H1 (cell line): ENCODE results near the gene ARHGAP24. TPM values are rescaled to one million over a fixed set of nuclear protein-coding genes. Genes with fewer than 3 reads are reported as not detected.
A peak's percentile ranks its signal among the peaks of the same experiment; 100 is the strongest.

Source experiments
- CTCF ChIA-PET: fragments of 300-600 bp; sonication (Branson Sonifier 250); formaldehyde crosslinking; loops from one replicate; lab custom pipeline; 2021; ENCODE audit not compliant: partially characterized antibody; lab: Charles Lee
- POLR2A ChIA-PET: fragments of 300-600 bp; sonication (Branson Sonifier 250); formaldehyde crosslinking; loops from one replicate; lab custom pipeline; 2021; ENCODE audit warnings: inconsistent platforms; ENCODE audit not compliant: partially characterized antibody; lab: Charles Lee
- DNase-seq, 2 experiments: peaks; one replicate each; pipeline versions ENCODE4 v3.0.0 to v3.0.0-alpha.2; 2010 to 2022; ENCODE audit warnings: low spot score in 2 of 2, low read depth in 1 of 2, mixed read lengths in 1 of 2
- FAIRE-seq: peaks from 2 replicates; lab custom pipeline; 2011; peaks lifted over from hg19 to GRCh38; lab: Jason Lieb, UNC
- H2AFZ ChIP-seq: 2 replicates; pipeline ENCODE4 v1.8.1; 2012; ENCODE audit warnings: low read length, inconsistent platforms
- H2AK5ac ChIP-seq: 2 replicates; pipeline ENCODE4 v1.6.1; 2013; ENCODE audit warnings: low read depth, low read length
- H2BK120ac ChIP-seq: replicated peaks from 2 replicates; pipeline ENCODE3; 2013; ENCODE audit warnings: low read depth, low read length, inconsistent platforms
- H2BK12ac ChIP-seq: 2 replicates; pipeline ENCODE4 v1.6.1; 2013; ENCODE audit warnings: low read depth, low read length
- H2BK15ac ChIP-seq: 2 replicates; pipeline ENCODE4 v1.6.1; 2013; ENCODE audit warnings: low read length
- H2BK20ac ChIP-seq: 2 replicates; pipeline ENCODE4 v1.6.1; 2013; ENCODE audit warnings: low read length
- H2BK5ac ChIP-seq: 2 replicates; pipeline ENCODE4 v1.6.1; 2013; ENCODE audit warnings: low read depth, low read length
- H3K14ac ChIP-seq: 2 replicates; pipeline ENCODE4 v1.6.1; 2013; ENCODE audit warnings: inconsistent platforms; ENCODE audit not compliant: insufficient read length
- H3K18ac ChIP-seq: 2 replicates; pipeline ENCODE4 v1.6.1; 2013; ENCODE audit warnings: low read length; ENCODE audit errors: extremely low read depth
- H3K23ac ChIP-seq: 2 replicates; pipeline ENCODE4 v1.6.1; 2013; ENCODE audit warnings: inconsistent platforms; ENCODE audit not compliant: insufficient read length
- H3K23me2 ChIP-seq: 2 replicates; pipeline ENCODE4 v1.6.1; 2013; ENCODE audit warnings: low read depth, low read length
- H3K27ac ChIP-seq: 2 replicates; pipeline ENCODE4 v1.6.1; 2011; ENCODE audit warnings: low read depth, low read length, inconsistent platforms
- H3K27me3 ChIP-seq, 4 experiments: replicated peaks in 1 of 4; 1 replicate in 1 of 4; 2 replicates in 3 of 4; pipeline versions ENCODE4 v1.6.1 to v1.8.1; 2011 to 2013; ENCODE audit warnings: low read length in 3 of 4, mild to moderate bottlenecking in 3 of 4, inconsistent platforms in 2 of 4, mixed read lengths in 2 of 4, moderate library complexity in 1 of 4; ENCODE audit not compliant: control insufficient read depth in 3 of 4, insufficient read depth in 3 of 4; ENCODE audit errors: extremely low read depth in 1 of 4
- H3K36me3 ChIP-seq, 4 experiments: 2 replicates each; pipeline versions ENCODE4 v1.6.1 to v1.8.1; 2011 to 2013; ENCODE audit warnings: mild to moderate bottlenecking in 4 of 4, low read length in 3 of 4, moderate library complexity in 2 of 4, control low read depth in 1 of 4, inconsistent platforms in 1 of 4; ENCODE audit not compliant: insufficient read depth in 4 of 4, control insufficient read depth in 2 of 4
- H3K4ac ChIP-seq: replicated peaks from 2 replicates; pipeline ENCODE3; 2013; ENCODE audit warnings: low read length, low read depth, mixed read lengths, inconsistent platforms; ENCODE audit not compliant: insufficient read length
- H3K4me1 ChIP-seq, 4 experiments: replicated peaks in 1 of 4; 1 replicate in 1 of 4; 2 replicates in 3 of 4; pipeline versions ENCODE4 v1.6.1 to v1.8.1; 2011 to 2013; ENCODE audit warnings: low read length in 3 of 4, inconsistent platforms in 2 of 4, mixed read lengths in 1 of 4; ENCODE audit not compliant: insufficient read depth in 4 of 4, control insufficient read depth in 3 of 4
- H3K4me2 ChIP-seq, 2 experiments: 2 replicates each; pipeline versions ENCODE4 v1.6.1 to v1.8.1; 2011 to 2013; ENCODE audit warnings: low read depth in 2 of 2, low read length in 2 of 2, control low read depth in 1 of 2, inconsistent platforms in 1 of 2, mild to moderate bottlenecking in 1 of 2; ENCODE audit not compliant: insufficient read depth in 1 of 2
- H3K4me3 ChIP-seq, 4 experiments: fragments of 200-600, 300-600 bp in 1 of 4; sonication (generic), shearing (Covaris generic), sonication (Bioruptor Twin) in 1 of 4; 2 replicates each; pipeline versions ENCODE4 v1.5.1 to v1.8.1; 2011 to 2016; ENCODE audit warnings: low read length in 4 of 4, low read depth in 3 of 4, control low read depth in 2 of 4, inconsistent platforms in 2 of 4, mild to moderate bottlenecking in 2 of 4, mixed read lengths in 1 of 4, moderate library complexity in 1 of 4; ENCODE audit not compliant: insufficient read depth in 2 of 4; ENCODE audit errors: extremely low read depth in 1 of 4
- H3K56ac ChIP-seq: replicated peaks from 2 replicates; pipeline ENCODE3; 2013; ENCODE audit warnings: low read depth, mild to moderate bottlenecking, mixed read lengths, low read length, inconsistent platforms; ENCODE audit not compliant: insufficient read length
- H3K79me1 ChIP-seq: 2 replicates; pipeline ENCODE4 v1.6.1; 2013; ENCODE audit warnings: low read depth, low read length, control low read depth
- H3K79me2 ChIP-seq, 2 experiments: 2 replicates each; pipeline versions ENCODE4 v1.6.1 to v1.8.1; 2012 to 2013; ENCODE audit warnings: low read length in 2 of 2, mild to moderate bottlenecking in 2 of 2, inconsistent platforms in 1 of 2; ENCODE audit not compliant: insufficient read depth in 2 of 2, control insufficient read depth in 1 of 2
- H3K9ac ChIP-seq, 4 experiments: replicated peaks in 1 of 4; 1 replicate in 1 of 4; 2 replicates in 3 of 4; pipeline versions ENCODE4 v1.6.1 to v1.8.1; 2011 to 2013; ENCODE audit warnings: low read depth in 3 of 4, low read length in 3 of 4, control low read depth in 2 of 4, mild to moderate bottlenecking in 2 of 4, moderate library complexity in 2 of 4, inconsistent platforms in 1 of 4; ENCODE audit errors: extremely low read depth in 1 of 4
- H3K9me3 ChIP-seq, 2 experiments: 2 replicates each; pipeline versions ENCODE4 v1.6.1 to v1.8.1; 2012 to 2013; ENCODE audit warnings: mild to moderate bottlenecking in 2 of 2, moderate library complexity in 2 of 2, control low read depth in 1 of 2, inconsistent platforms in 1 of 2, low read depth in 1 of 2, low read length in 1 of 2, mixed read lengths in 1 of 2; ENCODE audit not compliant: insufficient read depth in 2 of 2
- H4K20me1 ChIP-seq, 2 experiments: replicated peaks in 1 of 2; 2 replicates each; pipeline versions ENCODE3 to v1.8.1; 2011 to 2013; ENCODE audit warnings: inconsistent platforms in 2 of 2, low read length in 2 of 2, mild to moderate bottlenecking in 1 of 2; ENCODE audit not compliant: insufficient read depth in 2 of 2, control insufficient read depth in 1 of 2
- H4K5ac ChIP-seq: 2 replicates; pipeline ENCODE4 v1.6.1; 2013; ENCODE audit warnings: low read length, low read depth, mixed read lengths, inconsistent platforms; ENCODE audit not compliant: insufficient read length
- H4K8ac ChIP-seq: 2 replicates; pipeline ENCODE4 v1.8.0; 2013; ENCODE audit warnings: mild to moderate bottlenecking, moderate library complexity, low read length, inconsistent platforms; ENCODE audit not compliant: insufficient read depth; ENCODE audit errors: extremely low read depth
- H4K91ac ChIP-seq: replicated peaks from 2 replicates; pipeline ENCODE3; 2013; ENCODE audit warnings: low read length, mixed read lengths, inconsistent platforms; ENCODE audit not compliant: insufficient read length
- ASH2L ChIP-seq: fragments of 200-600, 300-600 bp; sonication (generic); IDR thresholded peaks from one replicate; pipeline ENCODE4 v1.7.1; 2017; ENCODE audit warnings: low read length
- CHD2 ChIP-seq: IDR thresholded peaks from 2 replicates; pipeline ENCODE4 v1.6.1; 2012; ENCODE audit warnings: low read length, improper control_type of control experiment
- FOSL1 ChIP-seq: IDR thresholded peaks from 2 replicates; pipeline ENCODE4 v1.6.1; 2011; ENCODE audit warnings: mild to moderate bottlenecking, low read depth, low read length, moderate library complexity; ENCODE audit not compliant: insufficient read depth
- JUN ChIP-seq: IDR thresholded peaks from 2 replicates; pipeline ENCODE4 v1.6.1; 2011; ENCODE audit warnings: low read depth, mild to moderate bottlenecking, improper control_type of control experiment, low read length
- NRF1 ChIP-seq: IDR thresholded peaks from 2 replicates; pipeline ENCODE4 v1.6.1; 2011; ENCODE audit warnings: mild to moderate bottlenecking, low read depth, low read length, improper control_type of control experiment
- SIN3A ChIP-seq, 2 experiments: IDR thresholded peaks in 1 of 2; conservative IDR thresholded peaks in 1 of 2; 2 replicates each; pipeline ENCODE4 v1.6.1; 2011 to 2012; ENCODE audit warnings: low read length in 2 of 2, improper control_type of control experiment in 1 of 2, low read depth in 1 of 2, mild to moderate bottlenecking in 1 of 2
- SP4 ChIP-seq: IDR thresholded peaks from 2 replicates; pipeline ENCODE4 v1.6.1; 2012; ENCODE audit warnings: low read length, inconsistent platforms
- ZNF274 ChIP-seq: IDR thresholded peaks from 2 replicates; pipeline ENCODE4 v1.7.0; 2012; ENCODE audit warnings: low read length, borderline replicate concordance; ENCODE audit errors: extremely low read depth
- WGBS, 2 experiments: shearing (Covaris generic) in 1 of 2; methylation state at CpG; one replicate each; pipeline versions ENCODE4 v1.1.6 to v1.1.7; 2013 to 2015; ENCODE audit warnings: low lambda C conversion rate in 2 of 2, mixed read lengths in 2 of 2, inconsistent platforms in 1 of 2, low coverage in 1 of 2, missing lambda C conversion rate in 1 of 2; ENCODE audit not compliant: insufficient replicate concordance in 2 of 2, insufficient coverage in 1 of 2, insufficient read length in 1 of 2; ENCODE audit errors: extremely low coverage in 1 of 2, missing lambda C conversion rate in 1 of 2; 5-methylcytosine and 5-hydroxymethylcytosine counted together
- polyA plus RNA-seq, 7 experiments: library from polyadenylated mRNA; depleted of rRNA in 3 of 7; stranded (reverse) in 5 of 7; unstranded in 2 of 7; fragments of >200 nt in 5 of 7; fragments of 200-250 nt in 2 of 7; gene quantifications; 1 replicate in 5 of 7; 2 replicates in 1 of 7; 4 replicates in 1 of 7; pipeline versions ENCODE4 v1.2.1 to v1.2.3, GENCODE V29; 2011 to 2013; ENCODE audit warnings: missing spikeins in 2 of 7, mixed read lengths in 2 of 7
- total RNA-seq: library from RNA; stranded (reverse); fragmentation: NEBNext Ultra II Directional; extraction: Animal tissue kit (Norgen Biotek cat#: 25700); gene quantifications from 2 replicates; pipeline ENCODE4 v1.2.1, GENCODE V29; 2021
- TF ChIP-seq, protein P1 (sequence below): IDR thresholded peaks from 2 replicates; pipeline ENCODE4 v1.6.1; 2011; ENCODE audit warnings: low read depth, mild to moderate bottlenecking, low read length; ENCODE audit not compliant: insufficient read depth
- TF ChIP-seq, protein P2 (sequence below): IDR thresholded peaks from 2 replicates; pipeline ENCODE4 v1.6.1; 2012; ENCODE audit warnings: inconsistent platforms
- TF ChIP-seq, protein P3 (sequence below), 3 experiments: IDR thresholded peaks; 1 replicate in 2 of 3; 2 replicates in 1 of 3; pipeline versions ENCODE4 v1.5.1 to v1.6.1; 2011; ENCODE audit warnings: low read length in 3 of 3, mild to moderate bottlenecking in 3 of 3, inconsistent platforms in 2 of 3, low read depth in 1 of 3, moderate library complexity in 1 of 3; ENCODE audit not compliant: insufficient read depth in 1 of 3; ENCODE audit errors: control extremely low read depth in 1 of 3

The ARHGAP24 gene
- total and polyA plus RNA-seq, 2 of the 8 experiments (the other 6 are each of a cell fraction or from before 2014, with no cell fraction given): 0.08 to 0.50 TPM

DNA sequence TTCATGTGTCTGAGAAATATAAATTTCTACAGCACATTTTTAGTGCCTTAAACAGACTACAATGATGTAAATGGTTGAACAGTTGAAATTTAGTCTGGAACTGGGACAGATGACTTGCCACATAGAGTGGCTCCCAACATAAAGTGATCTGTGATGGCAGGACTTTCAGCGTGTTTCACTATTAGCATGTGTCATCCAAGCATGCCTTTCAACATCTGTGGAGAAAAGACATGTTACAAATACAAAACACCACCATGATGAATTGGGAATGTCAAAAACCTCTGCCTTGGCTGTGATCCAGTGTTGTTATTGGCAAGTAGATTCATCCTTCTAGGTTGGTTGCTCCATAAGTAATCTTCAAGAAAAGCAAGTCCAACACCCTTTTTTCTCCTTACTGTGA, 536.2 kb downstream of the ARHGAP24 start:
- H2AK5ac ChIP-seq: no peak overlapping the region
- H3K4me2 ChIP-seq: no peak overlapping the region
- H3K27me3 ChIP-seq: no peaks in the 10 kb centered on the region
- no peaks in the 10 kb centered on the region for H3K79me2 ChIP-seq
- H4K8ac ChIP-seq: no peak overlapping the region
- no peaks in the 10 kb centered on the region for H3K79me1 ChIP-seq
- no peak overlapping the region for H3K4ac ChIP-seq
- no peak overlapping the region for H3K14ac ChIP-seq
- no peak overlapping the region for H3K27ac ChIP-seq
- H2AFZ ChIP-seq: no peak overlapping the region
- H3K4me1 ChIP-seq: peaks cover 0 to 4% (median 2%) of the 10 kb centered on the region in 4 experiments; a peak in 2 of 7 replicates
- H3K9me3 ChIP-seq: no peaks in the 10 kb centered on the region
- 84% methylated on average over 1 of the region's 1 CpG; no CpG with 5 or more reads in 1 of the 2 experiments for WGBS, 2 experiments
- FAIRE-seq (peak; percentile 19), DNase-seq (no peak)
- H4K5ac ChIP-seq: no peak overlapping the region
- H3K36me3 ChIP-seq: no peaks in the 10 kb centered on the region
- POLR2A ChIA-PET: no interaction called here
- no peak overlapping the region for H2BK120ac ChIP-seq
- H2BK5ac ChIP-seq: no peak overlapping the region
- no peak overlapping the region for H3K9ac ChIP-seq
- H3K23me2 ChIP-seq: no peaks in the 10 kb centered on the region
- H3K4me3 ChIP-seq: no peak overlapping the region
- no peak overlapping the region for H3K18ac ChIP-seq
- no peak overlapping the region for H2BK15ac ChIP-seq
- no peak overlapping the region for H2BK20ac ChIP-seq
- no peak overlapping the region for H3K56ac ChIP-seq
- no peak overlapping the region for H2BK12ac ChIP-seq
- no peaks in the 10 kb centered on the region for H4K20me1 ChIP-seq
- H3K23ac ChIP-seq: no peak overlapping the region
- no peak overlapping the region for H4K91ac ChIP-seq
- CTCF ChIA-PET: no interaction called here
- TF ChIP-seq ZNF274 (no peak), NRF1 (no peak), JUN (no peak), SIN3A (conservative IDR thresholded peaks at IDR 0.05 in 1 of 2, IDR thresholded peaks at IDR 0.05 in 1 of 2; ENCODE audit: low read depth in 1 of 2, low read length in 2 of 2) (no peak), FOSL1 (no peak), CHD2 (no peak), SP4 (no peak), ASH2L (no peak)
- TF ChIP-seq, protein P1, sequence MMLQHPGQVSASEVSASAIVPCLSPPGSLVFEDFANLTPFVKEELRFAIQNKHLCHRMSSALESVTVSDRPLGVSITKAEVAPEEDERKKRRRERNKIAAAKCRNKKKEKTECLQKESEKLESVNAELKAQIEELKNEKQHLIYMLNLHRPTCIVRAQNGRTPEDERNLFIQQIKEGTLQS: no peak
- TF ChIP-seq, protein P2, sequence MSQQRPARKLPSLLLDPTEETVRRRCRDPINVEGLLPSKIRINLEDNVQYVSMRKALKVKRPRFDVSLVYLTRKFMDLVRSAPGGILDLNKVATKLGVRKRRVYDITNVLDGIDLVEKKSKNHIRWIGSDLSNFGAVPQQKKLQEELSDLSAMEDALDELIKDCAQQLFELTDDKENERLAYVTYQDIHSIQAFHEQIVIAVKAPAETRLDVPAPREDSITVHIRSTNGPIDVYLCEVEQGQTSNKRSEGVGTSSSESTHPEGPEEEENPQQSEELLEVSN: no peak
- TF ChIP-seq, protein P3, sequence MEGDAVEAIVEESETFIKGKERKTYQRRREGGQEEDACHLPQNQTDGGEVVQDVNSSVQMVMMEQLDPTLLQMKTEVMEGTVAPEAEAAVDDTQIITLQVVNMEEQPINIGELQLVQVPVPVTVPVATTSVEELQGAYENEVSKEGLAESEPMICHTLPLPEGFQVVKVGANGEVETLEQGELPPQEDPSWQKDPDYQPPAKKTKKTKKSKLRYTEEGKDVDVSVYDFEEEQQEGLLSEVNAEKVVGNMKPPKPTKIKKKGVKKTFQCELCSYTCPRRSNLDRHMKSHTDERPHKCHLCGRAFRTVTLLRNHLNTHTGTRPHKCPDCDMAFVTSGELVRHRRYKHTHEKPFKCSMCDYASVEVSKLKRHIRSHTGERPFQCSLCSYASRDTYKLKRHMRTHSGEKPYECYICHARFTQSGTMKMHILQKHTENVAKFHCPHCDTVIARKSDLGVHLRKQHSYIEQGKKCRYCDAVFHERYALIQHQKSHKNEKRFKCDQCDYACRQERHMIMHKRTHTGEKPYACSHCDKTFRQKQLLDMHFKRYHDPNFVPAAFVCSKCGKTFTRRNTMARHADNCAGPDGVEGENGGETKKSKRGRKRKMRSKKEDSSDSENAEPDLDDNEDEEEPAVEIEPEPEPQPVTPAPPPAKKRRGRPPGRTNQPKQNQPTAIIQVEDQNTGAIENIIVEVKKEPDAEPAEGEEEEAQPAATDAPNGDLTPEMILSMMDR (IDR thresholded peaks at IDR 0.05; ENCODE audit: control extremely low read depth in 1 of 3, insufficient read depth in 1 of 3, low read depth in 1 of 3, low read length in 3 of 3): no peak
